ENCODE data around the gene DNAJC6. TPM values are rescaled to one million over a fixed set of nuclear protein-coding genes. Genes with fewer than 3 reads are reported as not detected.

The DNAJC6 gene
- total RNA-seq, 1 experiment from 2014 or later = 4.0 TPM

DNA sequence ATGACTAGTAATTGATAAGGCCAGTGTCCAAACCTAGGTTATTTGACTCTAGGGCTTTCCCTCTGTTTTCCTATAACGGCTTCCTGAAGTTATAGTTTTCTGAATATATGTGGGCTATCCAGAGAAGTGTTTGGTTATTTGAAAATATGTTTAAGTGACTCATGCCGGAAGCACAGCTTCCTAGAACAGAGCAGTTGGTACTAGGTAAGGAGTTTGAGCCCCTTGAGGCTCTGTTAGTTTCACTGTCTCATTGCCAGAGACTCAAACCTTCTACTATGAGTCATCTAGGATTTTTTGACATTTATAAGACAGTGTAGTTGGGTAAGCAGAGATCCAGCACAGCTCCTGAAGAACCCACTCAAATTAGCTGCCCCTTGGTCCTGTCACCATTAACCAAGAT, 84.0 kb downstream of the DNAJC6 start:
- H3K9me3 ChIP-seq (ENCODE audit: control insufficient read depth, insufficient read depth, low read depth, low read length) = no peaks in the 10 kb centered on the region
- BruUV-seq (replicated peaks) = no TSS peak
- H3K4me1 ChIP-seq (ENCODE audit: control insufficient read depth, insufficient read depth, low read length) = no peaks in the 10 kb centered on the region
- intact Hi-C loops (cut with micrococcal nuclease; ENCODE audit: unreplicated experiment) = no loop called here
- no peaks in the 10 kb centered on the region for H3K36me3 ChIP-seq (ENCODE audit: control insufficient read depth, insufficient read depth, low read length)
- H3K27ac ChIP-seq (ENCODE audit: low read length) = no peak overlapping the region
- ATAC-seq (no peak), DNase-seq (ENCODE audit: low read depth, low spot score) (no peak)
- no peak overlapping the region for H3K4me3 ChIP-seq (ENCODE audit: low read depth in 2 of 2, low read length in 2 of 2)
- CTCF ChIA-PET = no interaction called here
- in situ Hi-C loops (cut with HindIII; ENCODE audit: low pct_unique_long_range_greater_than_20kb, low sequenced_read_pairs) = no loop called here
- TF ChIP-seq POLR2AphosphoS5 (IDR thresholded peaks at IDR 0.05; ENCODE audit: low read depth, low read length) (no peak), TCF7L2 (IDR thresholded peaks at IDR 0.05; ENCODE audit: low read depth, low read length) (no peak), SIN3A (IDR thresholded peaks at IDR 0.05; ENCODE audit: borderline replicate concordance, insufficient read depth, low read depth, low read length) (no peak)
- TF ChIP-seq, protein P1, sequence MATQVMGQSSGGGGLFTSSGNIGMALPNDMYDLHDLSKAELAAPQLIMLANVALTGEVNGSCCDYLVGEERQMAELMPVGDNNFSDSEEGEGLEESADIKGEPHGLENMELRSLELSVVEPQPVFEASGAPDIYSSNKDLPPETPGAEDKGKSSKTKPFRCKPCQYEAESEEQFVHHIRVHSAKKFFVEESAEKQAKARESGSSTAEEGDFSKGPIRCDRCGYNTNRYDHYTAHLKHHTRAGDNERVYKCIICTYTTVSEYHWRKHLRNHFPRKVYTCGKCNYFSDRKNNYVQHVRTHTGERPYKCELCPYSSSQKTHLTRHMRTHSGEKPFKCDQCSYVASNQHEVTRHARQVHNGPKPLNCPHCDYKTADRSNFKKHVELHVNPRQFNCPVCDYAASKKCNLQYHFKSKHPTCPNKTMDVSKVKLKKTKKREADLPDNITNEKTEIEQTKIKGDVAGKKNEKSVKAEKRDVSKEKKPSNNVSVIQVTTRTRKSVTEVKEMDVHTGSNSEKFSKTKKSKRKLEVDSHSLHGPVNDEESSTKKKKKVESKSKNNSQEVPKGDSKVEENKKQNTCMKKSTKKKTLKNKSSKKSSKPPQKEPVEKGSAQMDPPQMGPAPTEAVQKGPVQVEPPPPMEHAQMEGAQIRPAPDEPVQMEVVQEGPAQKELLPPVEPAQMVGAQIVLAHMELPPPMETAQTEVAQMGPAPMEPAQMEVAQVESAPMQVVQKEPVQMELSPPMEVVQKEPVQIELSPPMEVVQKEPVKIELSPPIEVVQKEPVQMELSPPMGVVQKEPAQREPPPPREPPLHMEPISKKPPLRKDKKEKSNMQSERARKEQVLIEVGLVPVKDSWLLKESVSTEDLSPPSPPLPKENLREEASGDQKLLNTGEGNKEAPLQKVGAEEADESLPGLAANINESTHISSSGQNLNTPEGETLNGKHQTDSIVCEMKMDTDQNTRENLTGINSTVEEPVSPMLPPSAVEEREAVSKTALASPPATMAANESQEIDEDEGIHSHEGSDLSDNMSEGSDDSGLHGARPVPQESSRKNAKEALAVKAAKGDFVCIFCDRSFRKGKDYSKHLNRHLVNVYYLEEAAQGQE (IDR thresholded peaks at IDR 0.05; ENCODE audit: insufficient read depth in 1 of 2, low read depth in 2 of 2, low read length in 1 of 2) = no peak
- TF ChIP-seq, protein P2, sequence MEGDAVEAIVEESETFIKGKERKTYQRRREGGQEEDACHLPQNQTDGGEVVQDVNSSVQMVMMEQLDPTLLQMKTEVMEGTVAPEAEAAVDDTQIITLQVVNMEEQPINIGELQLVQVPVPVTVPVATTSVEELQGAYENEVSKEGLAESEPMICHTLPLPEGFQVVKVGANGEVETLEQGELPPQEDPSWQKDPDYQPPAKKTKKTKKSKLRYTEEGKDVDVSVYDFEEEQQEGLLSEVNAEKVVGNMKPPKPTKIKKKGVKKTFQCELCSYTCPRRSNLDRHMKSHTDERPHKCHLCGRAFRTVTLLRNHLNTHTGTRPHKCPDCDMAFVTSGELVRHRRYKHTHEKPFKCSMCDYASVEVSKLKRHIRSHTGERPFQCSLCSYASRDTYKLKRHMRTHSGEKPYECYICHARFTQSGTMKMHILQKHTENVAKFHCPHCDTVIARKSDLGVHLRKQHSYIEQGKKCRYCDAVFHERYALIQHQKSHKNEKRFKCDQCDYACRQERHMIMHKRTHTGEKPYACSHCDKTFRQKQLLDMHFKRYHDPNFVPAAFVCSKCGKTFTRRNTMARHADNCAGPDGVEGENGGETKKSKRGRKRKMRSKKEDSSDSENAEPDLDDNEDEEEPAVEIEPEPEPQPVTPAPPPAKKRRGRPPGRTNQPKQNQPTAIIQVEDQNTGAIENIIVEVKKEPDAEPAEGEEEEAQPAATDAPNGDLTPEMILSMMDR (IDR thresholded peaks at IDR 0.05) = no peak
- POLR2A ChIA-PET = no interaction called here
- no peaks in the 10 kb centered on the region for H3K27me3 ChIP-seq (ENCODE audit: control insufficient read depth, insufficient read depth, low read length)

DNA sequence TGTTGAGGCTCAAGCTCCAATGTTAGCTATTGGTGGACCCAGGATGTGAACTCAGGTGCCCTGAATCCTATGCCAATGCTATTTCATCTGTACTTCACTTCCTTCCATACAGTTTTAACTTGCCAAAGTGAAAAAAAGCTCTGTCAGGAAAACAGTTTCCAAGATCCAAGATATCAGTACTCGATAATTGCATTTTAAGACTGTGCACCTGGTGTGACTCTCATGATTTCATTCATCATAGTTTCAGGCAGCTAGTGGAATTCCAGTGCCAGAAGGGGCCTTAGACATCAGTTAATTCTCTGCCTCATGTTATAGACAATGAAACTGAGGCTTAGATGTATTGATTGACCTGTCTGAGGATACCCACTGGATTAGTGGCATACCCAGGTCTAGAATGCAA, 84.6 kb downstream of the DNAJC6 start:
- Histone ChIP-seq H3K4me3 (ENCODE audit: low read depth in 2 of 2, low read length in 2 of 2) (no peak overlapping the region), H3K27ac (ENCODE audit: low read length) (no peak overlapping the region), H3K9me3 (ENCODE audit: control insufficient read depth, insufficient read depth, low read depth, low read length) (no peaks in the 10 kb centered on the region), H3K36me3 (ENCODE audit: control insufficient read depth, insufficient read depth, low read length) (no peaks in the 10 kb centered on the region), H3K27me3 (ENCODE audit: control insufficient read depth, insufficient read depth, low read length) (no peaks in the 10 kb centered on the region), H3K4me1 (ENCODE audit: control insufficient read depth, insufficient read depth, low read length) (no peaks in the 10 kb centered on the region)
- no TSS peak for BruUV-seq (replicated peaks)
- intact Hi-C loops (cut with micrococcal nuclease; ENCODE audit: unreplicated experiment) (no loop called here), in situ Hi-C loops (cut with HindIII; ENCODE audit: low pct_unique_long_range_greater_than_20kb, low sequenced_read_pairs) (no loop called here)
- POLR2A ChIA-PET = no interaction called here
- DNase-seq (ENCODE audit: low read depth, low spot score) (no peak), ATAC-seq (no peak)
- TF ChIP-seq SIN3A (IDR thresholded peaks at IDR 0.05; ENCODE audit: borderline replicate concordance, insufficient read depth, low read depth, low read length) = no peak
- TF ChIP-seq TCF7L2 (IDR thresholded peaks at IDR 0.05; ENCODE audit: low read depth, low read length) = no peak
- TF ChIP-seq, protein P2 (IDR thresholded peaks at IDR 0.05) = no peak
- TF ChIP-seq, protein P1 (IDR thresholded peaks at IDR 0.05; ENCODE audit: insufficient read depth in 1 of 2, low read depth in 2 of 2, low read length in 1 of 2) = no peak
- no peak for TF ChIP-seq POLR2AphosphoS5 (IDR thresholded peaks at IDR 0.05; ENCODE audit: low read depth, low read length)
- CTCF ChIA-PET = no interaction called here
